AG04449 (cell line): Measurements from ENCODE around the gene UQCRHL.

Experiments
- CTCF ChIA-PET: fragments of 350-600 bp; formaldehyde crosslinking; extraction: SDS; loops from one replicate; lab custom pipeline; 2021; ENCODE audit warnings: antibody characterized with exemption; lab: Yijun Ruan, JAX
- POLR2A ChIA-PET: fragments of 400-600, 350-600 bp; formaldehyde crosslinking; extraction: SDS; loops from one replicate; lab custom pipeline; 2020; ENCODE audit warnings: antibody characterized with exemption, inconsistent platforms; lab: Yijun Ruan, JAX
- DNase-seq: peaks from one replicate; pipeline ENCODE4 v3.0.0-alpha.2; 2010; ENCODE audit warnings: low read depth, low spot score
- H3K4me3 ChIP-seq: 2 replicates; pipeline ENCODE4 v1.5.1; 2011; ENCODE audit warnings: low read depth, mild to moderate bottlenecking, control low read depth, low read length
- CTCF ChIP-seq: IDR thresholded peaks from one replicate; pipeline ENCODE4 v1.5.1; 2011; ENCODE audit warnings: mild to moderate bottlenecking, moderate library complexity, low read length, control low read depth, inconsistent platforms; ENCODE audit not compliant: insufficient read depth; ENCODE audit errors: missing control alignments

UQCRHL gene

DNA sequence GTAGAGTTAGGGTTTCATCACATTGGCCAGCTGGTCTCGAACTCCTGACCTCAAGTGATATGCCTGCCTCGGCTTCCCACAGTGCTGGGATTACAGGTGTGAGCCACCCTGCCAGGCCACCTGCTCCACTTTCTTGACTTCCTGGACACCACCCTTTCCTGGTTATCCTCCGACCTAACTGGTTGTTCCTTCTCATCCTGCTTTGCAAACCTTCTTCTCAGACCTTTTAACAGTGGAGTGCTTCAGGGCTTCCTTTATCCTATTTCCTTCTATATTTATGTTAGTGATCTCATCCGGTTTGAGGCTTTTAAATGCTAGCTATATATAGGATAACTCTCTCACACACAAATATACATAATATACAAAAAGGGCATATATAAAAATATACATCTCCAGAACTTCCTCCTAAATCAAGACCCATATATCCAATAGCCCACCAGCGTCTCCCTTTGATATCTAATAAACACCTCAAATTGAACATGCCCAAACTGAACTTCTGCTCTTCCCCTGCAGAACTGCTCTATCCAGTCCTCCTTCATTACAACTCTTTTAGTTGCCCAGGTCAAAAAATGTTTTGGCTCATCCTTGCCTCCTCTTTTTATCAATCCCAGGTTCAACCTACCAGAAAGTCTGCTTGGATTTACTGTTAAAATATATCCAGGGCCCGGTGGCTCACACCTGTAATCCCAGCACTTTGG is 19.5 kb upstream of the UQCRHL start:
- no peak overlapping the region for H3K4me3 ChIP-seq
- ChIA-PET POLR2A (no interaction called here), CTCF (interaction anchor here (4.9 kb wide), 1 partner anchor 11 kb away, joined by 30 read pairs; no protein-coding TSS in a partner anchor)
- no peak for TF ChIP-seq CTCF
- DNase-seq, result no peak

DNA sequence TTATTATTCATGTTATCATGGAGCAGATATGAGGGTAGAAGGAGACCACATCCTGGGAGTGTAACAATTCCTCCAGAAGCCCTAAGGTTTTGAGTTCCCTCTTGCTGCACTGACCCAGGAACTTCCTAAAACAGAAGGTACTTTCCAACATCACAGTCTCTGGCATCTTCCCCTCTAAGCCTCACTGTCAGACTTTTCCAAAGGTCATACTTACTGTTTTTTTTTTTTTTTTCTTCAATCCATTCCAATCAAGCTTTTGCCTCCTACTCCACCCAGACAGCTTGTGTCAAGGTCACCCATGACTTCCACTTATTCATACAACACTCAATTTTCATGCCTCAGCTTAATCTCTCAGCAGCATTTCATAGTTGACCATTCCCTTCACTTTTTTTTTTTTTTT is 18.4 kb upstream of the UQCRHL start:
- no peak for DNase-seq
- ChIA-PET POLR2A (no interaction called here), CTCF (interaction anchor here (0.7 to 4.9 kb wide), 3 partner anchors 10 to 325 kb away, joined by 3 to 30 read pairs (median 7); no protein-coding TSS in a partner anchor)
- TF ChIP-seq CTCF, result no peak
- no peak overlapping the region for H3K4me3 ChIP-seq

DNA sequence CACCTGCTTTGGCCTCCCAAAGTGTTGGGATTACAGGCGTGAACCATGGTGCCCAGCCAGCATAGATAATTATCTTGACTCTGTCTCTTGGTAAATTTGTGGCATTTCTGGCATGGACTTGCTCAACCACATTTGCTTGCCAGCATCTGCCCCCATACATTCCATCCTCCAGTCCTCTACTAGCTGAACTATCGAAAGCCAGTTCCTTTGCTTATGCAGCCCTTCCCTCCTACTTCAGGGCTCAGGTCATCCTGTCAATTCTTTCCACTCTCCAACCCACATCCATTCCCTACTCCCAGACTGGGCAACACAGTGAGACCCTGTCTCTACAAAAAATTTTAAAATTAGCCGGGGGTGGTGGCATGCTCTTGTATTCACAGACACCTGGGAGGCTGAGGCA is 13.0 kb upstream of the UQCRHL start:
- DNase-seq, result no peak
- POLR2A ChIA-PET, result no interaction called here
- TF ChIP-seq CTCF, result no peak
- CTCF ChIA-PET, result interaction anchor here (0.7 to 0.9 kb wide), 2 partner anchors 13 to 18 kb away, joined by 3 to 4 read pairs; partner anchors contain the start of gene UQCRHL
- H3K4me3 ChIP-seq, result no peak overlapping the region

DNA sequence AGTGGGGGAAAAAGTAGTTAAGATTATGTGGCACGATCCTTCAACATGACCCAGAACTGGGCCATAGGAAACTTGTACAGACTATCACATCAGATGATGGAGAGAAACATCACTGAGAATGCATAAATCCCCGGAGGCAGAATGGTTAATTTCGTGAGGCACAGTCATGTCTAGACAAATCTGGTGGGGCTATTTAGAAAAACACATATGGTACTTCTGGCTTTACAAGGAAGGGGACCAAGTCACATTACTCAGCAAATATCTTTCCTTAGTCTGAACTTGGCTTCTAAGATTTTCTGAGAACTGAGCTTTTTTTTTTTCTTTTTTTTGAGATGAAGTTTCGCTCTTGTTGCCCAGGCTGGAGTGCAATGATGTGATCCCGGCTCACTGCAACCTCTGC is 9.2 kb upstream of the UQCRHL start:
- TF ChIP-seq CTCF, result no peak
- no peak for DNase-seq
- ChIA-PET CTCF (interaction anchor here (1.8 to 5.5 kb wide), 9 partner anchors 10 to 191 kb away, joined by 5 to 80 read pairs (median 19); partner anchors contain the start of gene UQCRHL), POLR2A (no interaction called here)
- no peak overlapping the region for H3K4me3 ChIP-seq

- POLR2A ChIA-PET, result interaction anchor here (0.7 kb wide), 1 partner anchor 24 kb away, joined by 3 read pairs; no protein-coding TSS in a partner anchor
- TF ChIP-seq CTCF, result no peak
- DNase-seq, result no peak
- H3K4me3 ChIP-seq, result no peak overlapping the region
- CTCF ChIA-PET, result interaction anchor here (1.9 to 5.0 kb wide), 3 partner anchors 18 to 201 kb away, joined by 3 to 16 read pairs (median 16); no protein-coding TSS in a partner anchor
These were observed 2.6 kb upstream of the UQCRHL start for GRCh38 chr1:15810073-15810472.

GRCh38 chr1:15808955-15809354 is 1.5 kb upstream of the UQCRHL start:
- no peak for TF ChIP-seq CTCF
- POLR2A ChIA-PET, result no interaction called here
- DNase-seq, result no peak
- CTCF ChIA-PET, result interaction anchor here (1.9 to 6.6 kb wide), 3 partner anchors 8 to 202 kb away, joined by 3 to 80 read pairs (median 16); no protein-coding TSS in a partner anchor
- H3K4me3 ChIP-seq, result no peak overlapping the region
